Spleen (tissue), 11 donors: ENCODE results near the gene ADAMTS3. TPM values are rescaled to one million over a fixed set of nuclear protein-coding genes. Genes with fewer than 3 reads are reported as not detected.

Experiments used
- DNase-seq: peaks from one replicate; pipeline ENCODE4 v3.0.0-alpha.2; 2020
- H3K27ac ChIP-seq, 8 donors: fragments of 200-600 bp; sonication (generic) in 7 of 8; 1 replicate in 4 of 8; 2 replicates in 4 of 8; pipeline versions ENCODE4 v1.5.0 to v1.8.0; 2016 to 2021; ENCODE audit warnings: inconsistent platforms in 4 of 8, mild to moderate bottlenecking in 4 of 8, moderate library complexity in 1 of 8
- H3K27me3 ChIP-seq, 7 donors: fragments of 200-600 bp; sonication (generic) in 6 of 7; replicated peaks in 1 of 7; 1 replicate in 4 of 7; 2 replicates in 3 of 7; pipeline versions ENCODE4 v1.5.0 to v1.8.0; 2016 to 2021; ENCODE audit warnings: inconsistent platforms in 3 of 7, mild to moderate bottlenecking in 1 of 7
- H3K36me3 ChIP-seq, 6 donors: fragments of 200-600 bp; sonication (generic) in 5 of 6; 1 replicate in 4 of 6; 2 replicates in 2 of 6; pipeline versions ENCODE4 v1.5.0 to v1.8.0; 2016 to 2021; ENCODE audit warnings: inconsistent platforms in 2 of 6
- H3K4me1 ChIP-seq, 6 donors: fragments of 200-600 bp; sonication (generic) in 5 of 6; 1 replicate in 3 of 6; 2 replicates in 3 of 6; pipeline versions ENCODE4 v1.5.0 to v1.8.0; 2016 to 2021; ENCODE audit warnings: inconsistent platforms in 3 of 6
- H3K4me3 ChIP-seq, 8 donors: fragments of 200-600 bp; sonication (generic) in 7 of 8; 1 replicate in 4 of 8; 2 replicates in 4 of 8; pipeline versions ENCODE4 v1.5.0 to v1.8.0; 2016 to 2021; ENCODE audit warnings: inconsistent platforms in 4 of 8, mild to moderate bottlenecking in 4 of 8, moderate library complexity in 2 of 8
- H3K9me3 ChIP-seq, 8 donors: fragments of 200-600 bp; sonication (generic) in 7 of 8; 1 replicate in 4 of 8; 2 replicates in 4 of 8; pipeline versions ENCODE4 v1.5.0 to v1.8.0; 2016 to 2021; ENCODE audit warnings: inconsistent platforms in 4 of 8
- POLR2A ChIP-seq, 3 donors: fragments of 450-650 bp; IDR thresholded peaks; one replicate each; pipeline ENCODE4 v1.5.1; 2017; ENCODE audit warnings: antibody characterized with exemption in 3 of 3, mild to moderate bottlenecking in 1 of 3
- POLR2AphosphoS5 ChIP-seq, 3 donors: sonication (generic); formaldehyde crosslinking; IDR thresholded peaks; one replicate each; pipeline ENCODE4 v1.5.1; 2017; ENCODE audit warnings: antibody characterized with exemption in 3 of 3
- WGBS, 5 donors: extraction: QIAGEN DNeasy Blood & Tissue Kit in 3 of 5; methylation state at CpG; one replicate each; pipeline versions ENCODE4 v1.1.5 to v1.1.7; 2013 to 2018; 5-methylcytosine and 5-hydroxymethylcytosine counted together
- intact Hi-C: fragments of 100-400 bp; cut with DNase I; formaldehyde crosslinking; loops from one replicate; pipeline ENCODE4 v1.15.0; 2023; ENCODE audit warnings: low total_unique reads
- polyA plus RNA-seq, 3 donors: library from polyadenylated mRNA; stranded (reverse); fragments of 200-250 nt; gene quantifications; one replicate each; pipeline ENCODE4 v1.2.1, GENCODE V29; 2013
- total RNA-seq, 7 donors: library from RNA; depleted of rRNA in 3 of 7; stranded (reverse); fragments of >200 nt in 3 of 7; fragmentation: NEBNext Ultra II Directional in 4 of 7; extraction: Animal tissue kit (Norgen Biotek cat#: 25700) in 4 of 7; gene quantifications; one replicate each; pipeline versions ENCODE4 v1.1.0 to v1.2.1, GENCODE V29; 2016 to 2021
- TF ChIP-seq, protein P1 (sequence below), 11 experiments: fragments of 200-600 bp in 7 of 11; fragments of 450-650 bp in 4 of 11; sonication (generic) in 4 of 11; IDR thresholded peaks in 8 of 11; conservative IDR thresholded peaks in 3 of 11; 1 replicate in 7 of 11; 2 replicates in 4 of 11; pipeline versions ENCODE4 v1.4.0 to v1.8.0; 2016 to 2021; ENCODE audit warnings: antibody characterized with exemption in 11 of 11, inconsistent platforms in 4 of 11, mild to moderate bottlenecking in 1 of 11
- donor health status: healthy with polysubstance abuse.
- donor health status: DM: no; HTN: no; CAD: no; lungs with moderate emphysema.
- donor health status: DM: no; HTN: no; CAD: no.
- donor health status: Bipolar disorder and iron deficiency.
- donor health status: healthy.
- donor health status: DM: no; HTN: no; CAD: no.
- donor health status: DM: yes; HTN: yes; CAD: no.

Gene ADAMTS3
- total and polyA plus RNA-seq, 10 donors: 0.15 to 2.6 (median 0.66) TPM

DNA sequence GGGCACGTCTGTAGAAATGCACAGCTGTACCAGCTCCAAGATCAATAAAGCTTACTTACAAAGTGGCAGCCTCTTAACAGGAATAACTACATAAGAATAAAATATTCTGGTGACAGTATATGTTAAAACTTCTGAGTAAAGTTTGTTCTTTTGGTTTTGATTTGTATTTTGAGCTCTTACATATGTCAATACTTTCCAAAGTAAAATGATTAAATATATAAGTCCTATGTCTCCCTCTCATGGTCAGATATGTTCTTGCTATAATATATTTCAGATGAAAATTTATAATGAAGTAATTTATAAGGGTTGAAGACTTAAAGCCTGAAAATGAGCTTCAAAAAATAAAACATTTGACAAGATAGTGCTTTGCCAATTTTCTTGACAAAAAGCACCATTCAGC is 282.8 kb downstream of the ADAMTS3 start:
- intact Hi-C loops: no loop called here
- TF ChIP-seq POLR2AphosphoS5 (IDR thresholded peaks at IDR 0.05): no peak
- TF ChIP-seq, protein P1, sequence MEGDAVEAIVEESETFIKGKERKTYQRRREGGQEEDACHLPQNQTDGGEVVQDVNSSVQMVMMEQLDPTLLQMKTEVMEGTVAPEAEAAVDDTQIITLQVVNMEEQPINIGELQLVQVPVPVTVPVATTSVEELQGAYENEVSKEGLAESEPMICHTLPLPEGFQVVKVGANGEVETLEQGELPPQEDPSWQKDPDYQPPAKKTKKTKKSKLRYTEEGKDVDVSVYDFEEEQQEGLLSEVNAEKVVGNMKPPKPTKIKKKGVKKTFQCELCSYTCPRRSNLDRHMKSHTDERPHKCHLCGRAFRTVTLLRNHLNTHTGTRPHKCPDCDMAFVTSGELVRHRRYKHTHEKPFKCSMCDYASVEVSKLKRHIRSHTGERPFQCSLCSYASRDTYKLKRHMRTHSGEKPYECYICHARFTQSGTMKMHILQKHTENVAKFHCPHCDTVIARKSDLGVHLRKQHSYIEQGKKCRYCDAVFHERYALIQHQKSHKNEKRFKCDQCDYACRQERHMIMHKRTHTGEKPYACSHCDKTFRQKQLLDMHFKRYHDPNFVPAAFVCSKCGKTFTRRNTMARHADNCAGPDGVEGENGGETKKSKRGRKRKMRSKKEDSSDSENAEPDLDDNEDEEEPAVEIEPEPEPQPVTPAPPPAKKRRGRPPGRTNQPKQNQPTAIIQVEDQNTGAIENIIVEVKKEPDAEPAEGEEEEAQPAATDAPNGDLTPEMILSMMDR (IDR thresholded peaks at IDR 0.05 in 8 of 11, conservative IDR thresholded peaks at IDR 0.05 in 3 of 11): peak in 1 of 11 experiments; percentile 8
- TF ChIP-seq POLR2A (IDR thresholded peaks at IDR 0.05): no peak
- no peak for DNase-seq
- H3K4me1 ChIP-seq: no peaks in the 10 kb centered on the region
- no peak overlapping the region for H3K4me3 ChIP-seq
- H3K27ac ChIP-seq: no peak overlapping the region
- WGBS, 5 donors: 83 to 93% (median 84%) methylated on average over 1 of the region's 1 CpG
- H3K36me3 ChIP-seq: no peaks in the 10 kb centered on the region
- H3K27me3 ChIP-seq: no peaks in the 10 kb centered on the region
- no peaks in the 10 kb centered on the region for H3K9me3 ChIP-seq

DNA sequence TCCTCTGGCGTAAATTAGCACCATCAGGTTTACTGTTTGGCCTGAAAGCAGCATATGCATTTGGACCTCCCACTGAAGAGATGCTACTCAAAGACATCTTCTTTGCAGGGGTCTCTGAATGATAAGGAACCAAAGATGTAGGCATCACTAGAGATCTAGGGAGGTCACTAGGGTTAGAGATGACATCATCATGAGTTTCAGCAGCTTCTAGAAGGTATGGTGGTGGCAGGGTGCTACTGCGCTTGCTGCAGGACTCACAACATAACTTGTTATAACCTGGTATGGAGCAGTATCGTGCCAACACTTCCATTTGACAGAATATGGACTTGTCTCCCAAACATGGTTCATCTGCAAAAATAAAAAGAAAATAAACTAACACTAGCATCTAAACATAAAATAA is 285.7 kb downstream of the ADAMTS3 start:
- WGBS, 5 donors: 83 to 96% (median 88%) methylated on average over 3 of the region's 3 CpGs
- Histone ChIP-seq H3K36me3 (no peaks in the 10 kb centered on the region), H3K9me3 (no peaks in the 10 kb centered on the region), H3K4me1 (no peaks in the 10 kb centered on the region), H3K27me3 (no peaks in the 10 kb centered on the region), H3K4me3 (no peak overlapping the region), H3K27ac (no peak overlapping the region)
- no peak for TF ChIP-seq POLR2A (IDR thresholded peaks at IDR 0.05)
- TF ChIP-seq, protein P1 (IDR thresholded peaks at IDR 0.05 in 8 of 11, conservative IDR thresholded peaks at IDR 0.05 in 3 of 11): no peak
- no peak for TF ChIP-seq POLR2AphosphoS5 (IDR thresholded peaks at IDR 0.05)
- intact Hi-C loops: no loop called here
- DNase-seq: no peak

DNA sequence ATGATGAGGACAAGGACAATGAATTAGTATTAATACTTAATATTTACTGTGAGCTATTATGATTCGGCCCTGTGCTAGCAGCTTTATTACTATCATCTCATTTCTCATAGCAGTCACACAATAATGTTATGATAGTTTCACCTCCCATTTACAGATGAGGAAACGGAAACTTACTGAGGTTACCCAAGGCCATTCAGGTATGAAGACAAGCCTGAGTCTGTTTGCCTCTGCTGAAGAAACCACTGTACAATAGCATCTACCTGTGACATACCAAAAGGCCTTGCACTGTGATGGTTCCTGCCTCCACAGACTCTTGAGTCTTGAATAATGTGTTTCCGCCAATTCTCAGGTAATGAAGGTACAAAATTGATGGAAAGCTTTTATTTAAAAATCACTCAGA is 288.8 kb downstream of the ADAMTS3 start:
- no peaks in the 10 kb centered on the region for H3K36me3 ChIP-seq
- H3K4me3 ChIP-seq: no peak overlapping the region
- no peaks in the 10 kb centered on the region for H3K9me3 ChIP-seq
- DNase-seq: no peak
- no peaks in the 10 kb centered on the region for H3K27me3 ChIP-seq
- intact Hi-C loops: no loop called here
- 90 to 94% (median 90%) methylated on average over 3 of the region's 3 CpGs for WGBS, 5 donors
- H3K27ac ChIP-seq: no peak overlapping the region
- TF ChIP-seq POLR2A (IDR thresholded peaks at IDR 0.05) (no peak), POLR2AphosphoS5 (IDR thresholded peaks at IDR 0.05) (no peak)
- TF ChIP-seq, protein P1 (IDR thresholded peaks at IDR 0.05 in 8 of 11, conservative IDR thresholded peaks at IDR 0.05 in 3 of 11): no peak
- H3K4me1 ChIP-seq: no peaks in the 10 kb centered on the region

DNA sequence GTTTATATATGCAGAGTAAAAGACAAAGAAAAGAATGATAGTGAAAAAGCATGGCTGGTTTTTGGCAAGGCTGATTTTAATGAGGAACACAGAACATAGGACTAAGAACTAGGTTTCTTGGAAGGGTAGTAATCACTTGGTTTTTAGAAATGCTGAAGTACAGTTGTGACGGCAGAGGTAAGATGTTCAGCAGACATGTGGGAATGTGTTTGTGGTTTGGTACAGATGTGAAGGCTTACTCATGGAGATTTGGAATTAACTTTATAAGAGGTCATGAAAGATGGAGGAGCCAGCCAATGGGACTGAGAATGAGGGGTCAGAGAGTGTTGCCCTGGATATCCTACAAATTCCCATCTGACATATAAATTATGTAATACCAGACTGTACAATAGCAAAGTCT is 293.6 kb downstream of the ADAMTS3 start:
- H3K4me1 ChIP-seq: no peaks in the 10 kb centered on the region
- H3K36me3 ChIP-seq: no peaks in the 10 kb centered on the region
- peaks cover 0 to 11% (median 8%) of the 10 kb centered on the region in 8 donors for H3K9me3 ChIP-seq
- no peak for TF ChIP-seq POLR2AphosphoS5 (IDR thresholded peaks at IDR 0.05)
- no peak for TF ChIP-seq POLR2A (IDR thresholded peaks at IDR 0.05)
- TF ChIP-seq, protein P1 (IDR thresholded peaks at IDR 0.05 in 8 of 11, conservative IDR thresholded peaks at IDR 0.05 in 3 of 11): no peak
- DNase-seq: no peak
- no peak overlapping the region for H3K4me3 ChIP-seq
- H3K27me3 ChIP-seq: no peaks in the 10 kb centered on the region
- H3K27ac ChIP-seq: no peak overlapping the region
- intact Hi-C loops: no loop called here
- 89 to 100% (median 92%) methylated on average over 1 of the region's 1 CpG for WGBS, 5 donors
